GM12878 (cell line): ENCODE results near the gene CDH4. TPM values are rescaled to one million over a fixed set of nuclear protein-coding genes. Genes with fewer than 3 reads are reported as not detected.

ENCODE experiments used
- ATAC-seq: fragments of 200-7000 bp; cut with Tn5 transposase; 3 replicates; pipeline ENCODE4 v1.9.1; 2020; ENCODE audit warnings: mild to moderate bottlenecking, moderate library complexity
- BruUV-seq: library from RNA; stranded (reverse); fragments of 400-500 nt; replicated peaks from 2 replicates; lab custom pipeline; 2021; lab: Mats Ljungman, UMichigan
- CTCF ChIA-PET: fragments of 300-600 bp; sonication (Branson Sonifier 250); formaldehyde crosslinking; extraction: SDS; loops from one replicate; lab custom pipeline; 2021; ENCODE audit warnings: inconsistent platforms; lab: Yijun Ruan, JAX
- POLR2A ChIA-PET: fragments of 350-600 bp; formaldehyde crosslinking; extraction: SDS; loops from one replicate; lab custom pipeline; 2021; ENCODE audit warnings: inconsistent platforms; lab: Charles Lee
- RAD21 ChIA-PET: fragments of 300-600 bp; sonication (Branson Sonifier 250); formaldehyde crosslinking; loops from one replicate; lab custom pipeline; 2023; ENCODE audit warnings: antibody characterized with exemption; ENCODE audit not compliant: unreplicated experiment; lab: Charles Lee
- SMC1A ChIA-PET: fragments of 300-600 bp; sonication (Branson Sonifier 250); formaldehyde crosslinking; loops from one replicate; lab custom pipeline; 2023; ENCODE audit not compliant: unreplicated experiment, uncharacterized antibody; lab: Charles Lee
- DNase-seq: peaks from one replicate; pipeline ENCODE4 v3.0.0-alpha.2; 2011; ENCODE audit warnings: low read depth, low spot score
- FAIRE-seq: peaks from 3 replicates; lab custom pipeline; 2011; peaks lifted over from hg19 to GRCh38; lab: Jason Lieb, UNC
- H2AFZ ChIP-seq: 2 replicates; pipeline ENCODE4 v1.6.0; 2011; ENCODE audit warnings: low read depth, low read length, control low read depth; ENCODE audit not compliant: control insufficient read depth
- H3K27ac ChIP-seq: 2 replicates; pipeline ENCODE4 v1.5.1; 2011; ENCODE audit warnings: control low read depth; ENCODE audit not compliant: control insufficient read depth, insufficient read depth
- H3K27me3 ChIP-seq, 2 experiments: replicated peaks in 1 of 2; 2 replicates each; pipeline versions ENCODE4 v1.6.0 to v1.6.1; 2011; ENCODE audit warnings: low read length in 1 of 2; ENCODE audit not compliant: control insufficient read depth in 2 of 2, insufficient read depth in 2 of 2
- H3K36me3 ChIP-seq, 2 experiments: 2 replicates each; pipeline ENCODE4 v1.5.1; 2011; ENCODE audit warnings: low read length in 1 of 2; ENCODE audit not compliant: control insufficient read depth in 2 of 2, insufficient read depth in 2 of 2
- H3K4me1 ChIP-seq: 2 replicates; pipeline ENCODE4 v1.6.1; 2011; ENCODE audit warnings: mild to moderate bottlenecking, low read length, moderate library complexity, mixed read lengths; ENCODE audit not compliant: control insufficient read depth, insufficient read depth
- H3K4me2 ChIP-seq: 2 replicates; pipeline ENCODE4 v1.6.0; 2011; ENCODE audit warnings: control low read depth; ENCODE audit not compliant: control insufficient read depth, insufficient read depth
- H3K4me3 ChIP-seq: fragments of 200-600 bp; sonication (generic); 2 replicates; pipeline ENCODE4 v1.5.1; 2016
- H3K79me2 ChIP-seq: 2 replicates; pipeline ENCODE4 v1.6.0; 2011; ENCODE audit warnings: low read length; ENCODE audit not compliant: control insufficient read depth, insufficient read depth
- H3K9ac ChIP-seq: 2 replicates; pipeline ENCODE4 v1.8.0; 2011; ENCODE audit warnings: low read length, control low read depth, mixed read lengths; ENCODE audit not compliant: control insufficient read depth, insufficient read depth
- H3K9me3 ChIP-seq: replicated peaks from 3 replicates; pipeline ENCODE4 v1.5.1; 2011; ENCODE audit warnings: mild to moderate bottlenecking, low read length; ENCODE audit not compliant: control insufficient read depth, insufficient read depth
- H4K20me1 ChIP-seq: 2 replicates; pipeline ENCODE4 v1.6.0; 2011; ENCODE audit not compliant: control insufficient read depth, insufficient read depth
- ASH2L ChIP-seq: fragments of 300-600, 200-600 bp; sonication (generic); IDR thresholded peaks from 2 replicates; pipeline ENCODE4 v1.6.1; 2017; ENCODE audit warnings: low read depth, mild to moderate bottlenecking, borderline replicate concordance
- CREB1 ChIP-seq: IDR thresholded peaks from 2 replicates; pipeline ENCODE4 v1.6.1; 2012; ENCODE audit warnings: low read depth, mild to moderate bottlenecking, inconsistent platforms
- EED ChIP-seq: sonication (generic); IDR thresholded peaks from 2 replicates; pipeline ENCODE4 v1.6.1; 2016; ENCODE audit warnings: antibody characterized with exemption, low read depth
- ESRRA ChIP-seq: IDR thresholded peaks from 2 replicates; pipeline ENCODE4 v1.6.1; 2012; ENCODE audit warnings: mild to moderate bottlenecking, low read length, improper control_type of control experiment
- FOXM1 ChIP-seq: IDR thresholded peaks from 2 replicates; pipeline ENCODE4 v1.6.1; 2012; ENCODE audit warnings: low read depth, mild to moderate bottlenecking, inconsistent platforms, low read length, moderate library complexity
- JUND ChIP-seq: IDR thresholded peaks from 2 replicates; pipeline ENCODE4 v1.6.1; 2012; ENCODE audit warnings: low read depth, mild to moderate bottlenecking, low read length, improper control_type of control experiment, moderate library complexity
- SRF ChIP-seq, 2 experiments: IDR thresholded peaks; 2 replicates each; pipeline ENCODE4 v1.6.1; 2011; ENCODE audit warnings: low read depth in 2 of 2, low read length in 2 of 2, mild to moderate bottlenecking in 1 of 2, moderate library complexity in 1 of 2
- SUZ12 ChIP-seq: fragments of 200-600 bp; sonication (generic); IDR thresholded peaks from one replicate; pipeline ENCODE4 v1.6.1; 2018; ENCODE audit warnings: antibody characterized with exemption, mild to moderate bottlenecking; ENCODE audit not compliant: unreplicated experiment
- WGBS: methylation state at CpG from one replicate; pipeline ENCODE4 v1.1.6; 2016; ENCODE audit warnings: low lambda C conversion rate; ENCODE audit not compliant: insufficient replicate concordance, insufficient coverage; ENCODE audit errors: missing lambda C conversion rate; 5-methylcytosine and 5-hydroxymethylcytosine counted together
- in situ Hi-C: fragments of 300-500 bp; cut with MboI; formaldehyde crosslinking; loops from 9 replicates; pipeline ENCODE4 v1.14.3; 2018; ENCODE audit warnings: mixed read lengths
- intact Hi-C: fragments of 100-400 bp; cut with micrococcal nuclease; formaldehyde crosslinking; loops from one replicate; pipeline ENCODE4 v1.14.2; 2022; ENCODE audit not compliant: unreplicated experiment
- polyA plus RNA-seq, 11 experiments: library from polyadenylated mRNA; depleted of rRNA in 4 of 11; unstranded in 6 of 11; stranded (reverse) in 5 of 11; fragments of >200 nt; fragmentation: Nextera tagmentation in 4 of 11; fragmentation: Illumina TruSeq in 1 of 11; extraction: Ambion mirVana in 4 of 11; extraction: Trizol in 1 of 11; gene quantifications; 1 replicate in 1 of 11; 2 replicates in 10 of 11; pipeline versions ENCODE4 v1.2.1 to v1.2.3, GENCODE V29; 2011 to 2016; ENCODE audit warnings: inconsistent platforms in 2 of 11, missing spikeins in 2 of 11, low read depth in 1 of 11
- total RNA-seq, 4 experiments: library from RNA; depleted of rRNA in 3 of 4; stranded (reverse); fragments of >200 nt in 3 of 4; fragmentation: Illumina TruSeq in 1 of 4; extraction: Trizol in 1 of 4; gene quantifications; 2 replicates each; pipeline versions ENCODE4 v1.2.1 to v1.2.3, GENCODE V29; 2013 to 2021
- TF ChIP-seq, protein P1 (sequence below): fragments of 150-350 bp; IDR thresholded peaks from 2 replicates; pipeline ENCODE4 v1.6.1; 2016; ENCODE audit warnings: low read depth, low read length
- TF ChIP-seq, protein P2 (sequence below): fragments of 450-650 bp; IDR thresholded peaks from 2 replicates; pipeline ENCODE4 v1.6.1; 2017; ENCODE audit warnings: mild to moderate bottlenecking, moderate library complexity
- TF ChIP-seq, protein P3 (sequence below): IDR thresholded peaks from 2 replicates; pipeline ENCODE4 v1.6.1; 2012; ENCODE audit warnings: low read length, inconsistent platforms

CDH4 gene
- total and polyA plus RNA-seq, 10 of the 15 experiments (the other 5 are each of a cell fraction or from before 2014, with no cell fraction given), result not detected

DNA sequence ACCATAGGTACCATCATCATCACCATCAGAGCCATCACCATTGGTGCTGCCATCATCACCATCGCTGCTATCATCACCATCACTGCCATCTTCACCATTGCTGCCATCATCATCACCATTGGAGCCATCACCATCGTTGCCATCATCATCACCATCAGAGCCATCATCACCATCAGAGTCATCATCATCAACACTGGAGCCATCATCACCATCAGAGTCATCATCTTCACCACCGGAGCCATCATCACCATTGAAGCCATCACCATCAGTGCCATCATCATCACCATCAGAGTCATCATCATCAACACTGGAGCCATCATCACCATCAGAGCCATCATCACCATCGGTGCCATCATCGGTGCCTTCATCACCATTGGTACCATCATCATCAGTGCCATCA is 474.9 kb downstream of the CDH4 start:
- H3K9ac ChIP-seq, result no peak overlapping the region
- no peaks in the 10 kb centered on the region; the same call in 2 of the 3 replicates for H3K9me3 ChIP-seq
- H3K4me3 ChIP-seq, result no peak overlapping the region
- no peaks in the 10 kb centered on the region for H3K79me2 ChIP-seq
- no peak for ATAC-seq
- in situ Hi-C loops, result no loop called here
- no peak overlapping the region for H3K4me2 ChIP-seq
- no peaks in the 10 kb centered on the region for H3K27me3 ChIP-seq
- WGBS, result 64% methylated on average over 5 of the region's 5 CpGs
- H4K20me1 ChIP-seq, result no peaks in the 10 kb centered on the region
- RAD21 ChIA-PET, result no interaction called here
- no TSS peak for BruUV-seq
- no peak for DNase-seq
- no peaks in the 10 kb centered on the region for H3K36me3 ChIP-seq
- SMC1A ChIA-PET, result no interaction called here
- no peaks in the 10 kb centered on the region for H3K4me1 ChIP-seq
- CTCF ChIA-PET, result no interaction called here
- TF ChIP-seq CREB1 (no peak), EED (no peak), JUND (no peak), SUZ12 (no peak), ASH2L (no peak), FOXM1 (no peak), SRF (IDR thresholded peaks at IDR 0.05; ENCODE audit: low read depth in 2 of 2, low read length in 2 of 2) (no peak), ESRRA (no peak)
- TF ChIP-seq, protein P1, sequence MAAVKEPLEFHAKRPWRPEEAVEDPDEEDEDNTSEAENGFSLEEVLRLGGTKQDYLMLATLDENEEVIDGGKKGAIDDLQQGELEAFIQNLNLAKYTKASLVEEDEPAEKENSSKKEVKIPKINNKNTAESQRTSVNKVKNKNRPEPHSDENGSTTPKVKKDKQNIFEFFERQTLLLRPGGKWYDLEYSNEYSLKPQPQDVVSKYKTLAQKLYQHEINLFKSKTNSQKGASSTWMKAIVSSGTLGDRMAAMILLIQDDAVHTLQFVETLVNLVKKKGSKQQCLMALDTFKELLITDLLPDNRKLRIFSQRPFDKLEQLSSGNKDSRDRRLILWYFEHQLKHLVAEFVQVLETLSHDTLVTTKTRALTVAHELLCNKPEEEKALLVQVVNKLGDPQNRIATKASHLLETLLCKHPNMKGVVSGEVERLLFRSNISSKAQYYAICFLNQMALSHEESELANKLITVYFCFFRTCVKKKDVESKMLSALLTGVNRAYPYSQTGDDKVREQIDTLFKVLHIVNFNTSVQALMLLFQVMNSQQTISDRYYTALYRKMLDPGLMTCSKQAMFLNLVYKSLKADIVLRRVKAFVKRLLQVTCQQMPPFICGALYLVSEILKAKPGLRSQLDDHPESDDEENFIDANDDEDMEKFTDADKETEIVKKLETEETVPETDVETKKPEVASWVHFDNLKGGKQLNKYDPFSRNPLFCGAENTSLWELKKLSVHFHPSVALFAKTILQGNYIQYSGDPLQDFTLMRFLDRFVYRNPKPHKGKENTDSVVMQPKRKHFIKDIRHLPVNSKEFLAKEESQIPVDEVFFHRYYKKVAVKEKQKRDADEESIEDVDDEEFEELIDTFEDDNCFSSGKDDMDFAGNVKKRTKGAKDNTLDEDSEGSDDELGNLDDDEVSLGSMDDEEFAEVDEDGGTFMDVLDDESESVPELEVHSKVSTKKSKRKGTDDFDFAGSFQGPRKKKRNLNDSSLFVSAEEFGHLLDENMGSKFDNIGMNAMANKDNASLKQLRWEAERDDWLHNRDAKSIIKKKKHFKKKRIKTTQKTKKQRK, result no peak
- TF ChIP-seq, protein P2, sequence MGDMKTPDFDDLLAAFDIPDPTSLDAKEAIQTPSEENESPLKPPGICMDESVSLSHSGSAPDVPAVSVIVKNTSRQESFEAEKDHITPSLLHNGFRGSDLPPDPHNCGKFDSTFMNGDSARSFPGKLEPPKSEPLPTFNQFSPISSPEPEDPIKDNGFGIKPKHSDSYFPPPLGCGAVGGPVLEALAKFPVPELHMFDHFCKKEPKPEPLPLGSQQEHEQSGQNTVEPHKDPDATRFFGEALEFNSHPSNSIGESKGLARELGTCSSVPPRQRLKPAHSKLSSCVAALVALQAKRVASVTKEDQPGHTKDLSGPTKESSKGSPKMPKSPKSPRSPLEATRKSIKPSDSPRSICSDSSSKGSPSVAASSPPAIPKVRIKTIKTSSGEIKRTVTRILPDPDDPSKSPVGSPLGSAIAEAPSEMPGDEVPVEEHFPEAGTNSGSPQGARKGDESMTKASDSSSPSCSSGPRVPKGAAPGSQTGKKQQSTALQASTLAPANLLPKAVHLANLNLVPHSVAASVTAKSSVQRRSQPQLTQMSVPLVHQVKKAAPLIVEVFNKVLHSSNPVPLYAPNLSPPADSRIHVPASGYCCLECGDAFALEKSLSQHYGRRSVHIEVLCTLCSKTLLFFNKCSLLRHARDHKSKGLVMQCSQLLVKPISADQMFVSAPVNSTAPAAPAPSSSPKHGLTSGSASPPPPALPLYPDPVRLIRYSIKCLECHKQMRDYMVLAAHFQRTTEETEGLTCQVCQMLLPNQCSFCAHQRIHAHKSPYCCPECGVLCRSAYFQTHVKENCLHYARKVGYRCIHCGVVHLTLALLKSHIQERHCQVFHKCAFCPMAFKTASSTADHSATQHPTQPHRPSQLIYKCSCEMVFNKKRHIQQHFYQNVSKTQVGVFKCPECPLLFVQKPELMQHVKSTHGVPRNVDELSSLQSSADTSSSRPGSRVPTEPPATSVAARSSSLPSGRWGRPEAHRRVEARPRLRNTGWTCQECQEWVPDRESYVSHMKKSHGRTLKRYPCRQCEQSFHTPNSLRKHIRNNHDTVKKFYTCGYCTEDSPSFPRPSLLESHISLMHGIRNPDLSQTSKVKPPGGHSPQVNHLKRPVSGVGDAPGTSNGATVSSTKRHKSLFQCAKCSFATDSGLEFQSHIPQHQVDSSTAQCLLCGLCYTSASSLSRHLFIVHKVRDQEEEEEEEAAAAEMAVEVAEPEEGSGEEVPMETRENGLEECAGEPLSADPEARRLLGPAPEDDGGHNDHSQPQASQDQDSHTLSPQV, result no peak
- TF ChIP-seq, protein P3, sequence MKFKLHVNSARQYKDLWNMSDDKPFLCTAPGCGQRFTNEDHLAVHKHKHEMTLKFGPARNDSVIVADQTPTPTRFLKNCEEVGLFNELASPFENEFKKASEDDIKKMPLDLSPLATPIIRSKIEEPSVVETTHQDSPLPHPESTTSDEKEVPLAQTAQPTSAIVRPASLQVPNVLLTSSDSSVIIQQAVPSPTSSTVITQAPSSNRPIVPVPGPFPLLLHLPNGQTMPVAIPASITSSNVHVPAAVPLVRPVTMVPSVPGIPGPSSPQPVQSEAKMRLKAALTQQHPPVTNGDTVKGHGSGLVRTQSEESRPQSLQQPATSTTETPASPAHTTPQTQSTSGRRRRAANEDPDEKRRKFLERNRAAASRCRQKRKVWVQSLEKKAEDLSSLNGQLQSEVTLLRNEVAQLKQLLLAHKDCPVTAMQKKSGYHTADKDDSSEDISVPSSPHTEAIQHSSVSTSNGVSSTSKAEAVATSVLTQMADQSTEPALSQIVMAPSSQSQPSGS, result no peak
- TF ChIP-seq, all 136 proteins: peak for 0
- no peak overlapping the region for H3K27ac ChIP-seq
- FAIRE-seq, result no peak
- intact Hi-C loops, result no loop called here
- H2AFZ ChIP-seq, result no peak overlapping the region
- POLR2A ChIA-PET, result no interaction called here
